HG03196 (cell line): ENCODE measurements around the gene TRAPPC5.

Experiments used
- ATAC-seq: cut with Tn5 transposase; IDR thresholded peaks from one replicate; pipeline ENCODE4 v1.9.1; 2021; ENCODE audit not compliant: unreplicated experiment

TRAPPC5 gene

GRCh38 chr19:7645656-7646425, 34.8 kb upstream of the TRAPPC5 start:
- ATAC-seq, result no peak

- ATAC-seq, result no peak
Measured at GRCh38 chr19:7646426-7646700, 34.3 kb upstream of the TRAPPC5 start.

GRCh38 chr19:7647156-7647555, 33.5 kb upstream of the TRAPPC5 start:
- no peak for ATAC-seq

GRCh38 chr19:7648265-7649014, 32.2 kb upstream of the TRAPPC5 start:
- ATAC-seq, result no peak

GRCh38 chr19:7650148-7650547, 30.5 kb upstream of the TRAPPC5 start:
- no peak for ATAC-seq

- ATAC-seq, result peak; percentile 46
Measured at GRCh38 chr19:7652061-7652641, 28.5 kb upstream of the TRAPPC5 start.

- no peak for ATAC-seq
Measured at GRCh38 chr19:7654401-7654800, 26.2 kb upstream of the TRAPPC5 start.

- ATAC-seq, result no peak
Measured at GRCh38 chr19:7655581-7655980, 25.1 kb upstream of the TRAPPC5 start.

- ATAC-seq, result no peak
Measured at GRCh38 chr19:7657131-7657751, 23.4 kb upstream of the TRAPPC5 start.

GRCh38 chr19:7658219-7658686, 22.4 kb upstream of the TRAPPC5 start:
- no peak for ATAC-seq

- no peak for ATAC-seq
Measured at GRCh38 chr19:7661744-7662538, 18.7 kb upstream of the TRAPPC5 start.

- no peak for ATAC-seq
Measured at GRCh38 chr19:7662657-7663056, 18.0 kb upstream of the TRAPPC5 start.

- no peak for ATAC-seq
Measured at GRCh38 chr19:7663706-7664105, 16.9 kb upstream of the TRAPPC5 start.

GRCh38 chr19:7665076-7665475, 15.6 kb upstream of the TRAPPC5 start:
- ATAC-seq, result no peak

- ATAC-seq, result no peak
Measured at GRCh38 chr19:7668842-7669241, 11.8 kb upstream of the TRAPPC5 start, which contains the start of gene RETN. RETN (plus strand) TSS chr19:7669049; CDS start chr19:7669327, 278 bp downstream.

GRCh38 chr19:7669641-7670040, 11.0 kb upstream of the TRAPPC5 start:
- ATAC-seq, result no peak

GRCh38 chr19:7670150-7670783, 10.4 kb upstream of the TRAPPC5 start:
- ATAC-seq, result no peak

- no peak for ATAC-seq
Measured at GRCh38 chr19:7670790-7671189, 9.8 kb upstream of the TRAPPC5 start.

GRCh38 chr19:7672522-7672921, 8.1 kb upstream of the TRAPPC5 start:
- ATAC-seq, result no peak
